K562 (cell line): ENCODE results near the gene OR5AU1. TPM values are rescaled to one million over a fixed set of nuclear protein-coding genes. Genes with fewer than 3 reads are reported as not detected.

Experiments used
- ATAC-seq: fragments of 200-7000 bp; cut with Tn5 transposase; 3 replicates; pipeline ENCODE4 v1.9.1; 2020; ENCODE audit warnings: moderate library complexity
- BruUV-seq: library from RNA; stranded (reverse); fragments of 400-500 nt; replicated peaks from 2 replicates; lab custom pipeline; 2021; lab: Mats Ljungman, UMichigan
- CTCF ChIA-PET: fragments of 300-600 bp; formaldehyde crosslinking; extraction: SDS; loops from one replicate; lab custom pipeline; 2021; ENCODE audit warnings: low intra/inter-chr PET ratio; lab: Yijun Ruan, JAX
- POLR2A ChIA-PET: fragments of 300-600, 350-650 bp; sonication (Branson Sonifier 250); formaldehyde crosslinking; extraction: SDS; loops from one replicate; lab custom pipeline; 2021; ENCODE audit warnings: antibody characterized with exemption, inconsistent platforms; lab: Yijun Ruan, JAX
- DNase-seq, 4 experiments: peaks; one replicate each; pipeline versions ENCODE4 v3.0.0 to v3.0.0-alpha.2; 2011 to 2018; ENCODE audit warnings: low spot score in 3 of 4, mixed read lengths in 3 of 4; ENCODE audit errors: extremely low read depth in 1 of 4
- FAIRE-seq: peaks from 2 replicates; lab custom pipeline; 2011; peaks lifted over from hg19 to GRCh38; lab: Jason Lieb, UNC
- H2AFZ ChIP-seq: 2 replicates; pipeline ENCODE4 v1.6.0; 2011; ENCODE audit warnings: low read depth, low read length, control low read depth, inconsistent platforms
- H3K27ac ChIP-seq: fragments of 200-600 bp; 3 replicates; pipeline ENCODE4 v1.8.0; 2011; ENCODE audit warnings: low read depth, mild to moderate bottlenecking, control low read depth, inconsistent platforms, low read length, moderate library complexity, mixed read lengths; ENCODE audit errors: extremely low read depth
- H3K27me3 ChIP-seq, 2 experiments: fragments of 300-600 bp in 1 of 2; 2 replicates in 1 of 2; 3 replicates in 1 of 2; pipeline versions ENCODE4 v1.6.0 to v1.8.0; 2011; ENCODE audit warnings: inconsistent platforms in 2 of 2, low read length in 2 of 2, mild to moderate bottlenecking in 1 of 2, mixed read lengths in 1 of 2, moderate library complexity in 1 of 2; ENCODE audit not compliant: control insufficient read depth in 2 of 2, insufficient read depth in 2 of 2
- H3K36me3 ChIP-seq: fragments of 300-600 bp; 3 replicates; pipeline ENCODE4 v1.8.0; 2011; ENCODE audit warnings: mild to moderate bottlenecking, low read length, inconsistent platforms; ENCODE audit not compliant: control insufficient read depth, insufficient read depth
- H3K4me1 ChIP-seq, 2 experiments: fragments of 200-600 bp in 1 of 2; replicated peaks in 1 of 2; 2 replicates in 1 of 2; 3 replicates in 1 of 2; pipeline versions ENCODE4 v1.5.1 to v1.8.0; 2011; ENCODE audit warnings: inconsistent platforms in 2 of 2, low read length in 2 of 2, mild to moderate bottlenecking in 1 of 2, mixed read lengths in 1 of 2, moderate library complexity in 1 of 2; ENCODE audit not compliant: control insufficient read depth in 2 of 2, insufficient read depth in 2 of 2
- H3K4me2 ChIP-seq: 2 replicates; pipeline ENCODE4 v1.6.1; 2011; ENCODE audit warnings: low read length, control low read depth, inconsistent platforms, mixed read lengths; ENCODE audit not compliant: insufficient read depth
- H3K4me3 ChIP-seq: fragments of 200-600 bp; sonication (generic), shearing (Covaris generic); 2 replicates; pipeline ENCODE4 v1.5.1; 2016; ENCODE audit warnings: control low read depth, inconsistent platforms
- H3K79me2 ChIP-seq: fragments of 200-600 bp; 3 replicates; pipeline ENCODE4 v1.8.0; 2011; ENCODE audit warnings: low read length, inconsistent platforms; ENCODE audit not compliant: control insufficient read depth, insufficient read depth
- H3K9ac ChIP-seq, 2 experiments: 2 replicates each; pipeline versions ENCODE4 v1.6.0 to v1.6.1; 2011; ENCODE audit warnings: low read depth in 2 of 2, low read length in 2 of 2, control low read depth in 1 of 2, inconsistent platforms in 1 of 2, mild to moderate bottlenecking in 1 of 2, mixed read lengths in 1 of 2; ENCODE audit not compliant: insufficient read depth in 1 of 2
- H3K9me1 ChIP-seq: one replicate; pipeline ENCODE4 v1.6.0; 2011; ENCODE audit warnings: inconsistent platforms, mild to moderate bottlenecking, low read length, moderate library complexity; ENCODE audit not compliant: control insufficient read depth, insufficient read depth
- H3K9me3 ChIP-seq: replicated peaks from 2 replicates; pipeline ENCODE4 v1.5.1; 2011; ENCODE audit warnings: low read depth, low read length, inconsistent platforms; ENCODE audit not compliant: control insufficient read depth, insufficient read depth
- H4K20me1 ChIP-seq: replicated peaks from 2 replicates; pipeline ENCODE4 v1.6.1; 2011; ENCODE audit warnings: low read length, inconsistent platforms, mixed read lengths; ENCODE audit not compliant: control insufficient read depth, insufficient read depth
- C11orf30 ChIP-seq: fragments of 450-650 bp; IDR thresholded peaks from 2 replicates; pipeline ENCODE4 v1.6.1; 2016; ENCODE audit warnings: low read depth, mild to moderate bottlenecking
- CSDE1 ChIP-seq, 2 experiments: fragments of 450-650 bp; IDR thresholded peaks; 2 replicates each; pipeline ENCODE4 v1.6.1; 2016; ENCODE audit warnings: mild to moderate bottlenecking in 1 of 2
- FOSL1 ChIP-seq: fragments of 200-800 bp; sonication (Bioruptor generic); conservative IDR thresholded peaks from 2 replicates; pipeline ENCODE4 v1.6.1; 2016; ENCODE audit warnings: missing genetic modification characterization, missing compliant biosample characterization
- JUND ChIP-seq, 2 experiments: IDR thresholded peaks; 2 replicates in 1 of 2; 3 replicates in 1 of 2; pipeline ENCODE4 v1.6.1; 2011; ENCODE audit warnings: borderline replicate concordance in 2 of 2, low read depth in 2 of 2, low read length in 2 of 2, improper control_type of control experiment in 1 of 2, missing biosample characterization in 1 of 2, missing genetic modification characterization in 1 of 2, missing genetic modification reagents in 1 of 2
- MAFF ChIP-seq: IDR thresholded peaks from 2 replicates; pipeline ENCODE4 v1.6.1; 2012; ENCODE audit warnings: low read length, improper control_type of control experiment
- MAFG ChIP-seq: fragments of 450-650 bp; conservative IDR thresholded peaks from 2 replicates; pipeline ENCODE4 v1.6.1; 2016; ENCODE audit warnings: missing genetic modification characterization, missing compliant biosample characterization
- MAFK ChIP-seq: IDR thresholded peaks from 2 replicates; pipeline ENCODE4 v1.6.1; 2011; ENCODE audit warnings: low read length, improper control_type of control experiment
- MEIS2 ChIP-seq: fragments of 450-650 bp; IDR thresholded peaks from 2 replicates; pipeline ENCODE4 v1.6.1; 2014; ENCODE audit warnings: mild to moderate bottlenecking; ENCODE audit not compliant: partially characterized antibody
- NFE2 ChIP-seq: IDR thresholded peaks from 2 replicates; pipeline ENCODE4 v1.6.1; 2014; ENCODE audit warnings: antibody characterized with exemption, low read depth
- TAF15 ChIP-seq: fragments of 200-400 bp; formaldehyde crosslinking; IDR thresholded peaks from 2 replicates; pipeline ENCODE4 v1.6.1; 2017; ENCODE audit warnings: mild to moderate bottlenecking, low read depth, low read length, moderate library complexity
- ZKSCAN1 ChIP-seq: fragments of 150-350 bp; IDR thresholded peaks from 2 replicates; pipeline ENCODE4 v1.6.1; 2016; ENCODE audit warnings: low read depth, low read length
- ZNF316 ChIP-seq: fragments of 450-650 bp; IDR thresholded peaks from 2 replicates; pipeline ENCODE4 v1.6.1; 2016
- WGBS: fragments of 100-300 bp; shearing (Covaris generic); methylation state at CpG from one replicate; pipeline ENCODE4 v1.1.6; 2016; ENCODE audit warnings: low coverage, mixed read lengths; ENCODE audit not compliant: insufficient coverage; ENCODE audit errors: missing lambda C conversion rate; 5-methylcytosine and 5-hydroxymethylcytosine counted together
- in situ Hi-C: fragments of 300-500 bp; cut with MboI; formaldehyde crosslinking; loops from 4 replicates; pipeline ENCODE4 v1.15.0; 2018; ENCODE audit warnings: inconsistent platforms, mixed read lengths
- intact Hi-C: fragments of 100-400 bp; cut with micrococcal nuclease; formaldehyde crosslinking; loops from 2 replicates; pipeline ENCODE4 v1.14.2; 2022
- polyA plus RNA-seq, 8 experiments: library from polyadenylated mRNA; depleted of rRNA in 4 of 8; stranded (reverse) in 5 of 8; unstranded in 3 of 8; fragments of >200 nt; fragmentation: Nextera tagmentation in 2 of 8; fragmentation: Illumina TruSeq in 1 of 8; extraction: Ambion mirVana in 2 of 8; extraction: Trizol in 1 of 8; gene quantifications; 2 replicates each; pipeline versions ENCODE4 v1.2.1 to v1.2.3, GENCODE V29; 2011 to 2014; ENCODE audit warnings: inconsistent platforms in 1 of 8, missing spikeins in 1 of 8
- total RNA-seq, 7 experiments: library from RNA; depleted of rRNA in 6 of 7; stranded (reverse); fragments of >200 nt in 6 of 7; fragmentation: Illumina TruSeq in 2 of 7; extraction: Trizol in 2 of 7; gene quantifications; 2 replicates each; pipeline versions ENCODE4 v1.2.1 to v1.2.3, GENCODE V29; 2011 to 2021; ENCODE audit warnings: low replicate concordance in 1 of 7
- TF ChIP-seq, protein P1 (sequence below): fragments of 250-450 bp; sonication (Bioruptor Pico); IDR thresholded peaks from 2 replicates; pipeline ENCODE4 v1.8.0; 2022; ENCODE audit warnings: inconsistent platforms
- TF ChIP-seq, protein P2 (sequence below), 2 experiments: IDR thresholded peaks in 1 of 2; conservative IDR thresholded peaks in 1 of 2; 2 replicates each; pipeline ENCODE4 v1.6.1; 2016; ENCODE audit warnings: low read depth in 2 of 2, mild to moderate bottlenecking in 1 of 2, missing compliant biosample characterization in 1 of 2, missing genetic modification characterization in 1 of 2, moderate library complexity in 1 of 2
- TF ChIP-seq, protein P3 (sequence below): fragments of 450-650 bp; IDR thresholded peaks from 2 replicates; pipeline ENCODE4 v1.6.1; 2016

Gene OR5AU1
- total and polyA plus RNA-seq, 9 of the 15 experiments (the other 6 are each of a cell fraction or from before 2014, with no cell fraction given): not detected

DNA sequence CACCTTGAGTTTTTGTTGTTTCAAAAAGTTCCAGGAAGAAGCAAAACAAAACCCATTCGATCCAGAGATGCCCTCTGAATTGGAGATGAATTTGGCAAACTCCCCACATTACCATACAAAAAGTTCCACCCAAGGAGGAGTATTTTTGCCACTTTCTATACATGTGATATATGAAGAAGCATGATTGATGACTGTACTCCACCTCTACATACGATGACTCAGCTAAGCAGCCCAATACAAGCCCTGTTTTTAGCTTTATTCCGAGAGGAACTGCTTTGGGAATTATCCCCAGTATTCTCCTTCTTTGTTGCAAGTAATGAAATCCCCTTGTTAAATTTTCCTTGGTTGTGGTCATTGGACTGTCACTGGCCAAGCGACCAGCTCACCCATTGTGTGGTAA, 43.6 kb downstream of the OR5AU1 start:
- intact Hi-C loops (no loop called here), in situ Hi-C loops (no loop called here)
- DNase-seq (no peak), FAIRE-seq (no peak), ATAC-seq (peak; percentile 22; the same call in 1 of the 3 replicates)
- Histone ChIP-seq H3K36me3 (no peaks in the 10 kb centered on the region), H3K27ac (no peak overlapping the region), H3K27me3 (no peaks in the 10 kb centered on the region), H3K4me3 (no peak overlapping the region), H3K9ac (no peak overlapping the region), H3K9me3 (no peaks in the 10 kb centered on the region), H3K9me1 (no peaks in the 10 kb centered on the region), H2AFZ (peak overlapping the region; percentile 57), H4K20me1 (no peaks in the 10 kb centered on the region), H3K4me2 (no peak overlapping the region), H3K4me1 (peaks cover 6 to 22% of the 10 kb centered on the region in 2 experiments; a peak in 4 of 5 replicates), H3K79me2 (no peaks in the 10 kb centered on the region)
- CTCF ChIA-PET: no interaction called here
- WGBS: 29% methylated on average over 4 of the region's 4 CpGs
- POLR2A ChIA-PET: no interaction called here
- BruUV-seq: no TSS peak
- TF ChIP-seq, protein P1, sequence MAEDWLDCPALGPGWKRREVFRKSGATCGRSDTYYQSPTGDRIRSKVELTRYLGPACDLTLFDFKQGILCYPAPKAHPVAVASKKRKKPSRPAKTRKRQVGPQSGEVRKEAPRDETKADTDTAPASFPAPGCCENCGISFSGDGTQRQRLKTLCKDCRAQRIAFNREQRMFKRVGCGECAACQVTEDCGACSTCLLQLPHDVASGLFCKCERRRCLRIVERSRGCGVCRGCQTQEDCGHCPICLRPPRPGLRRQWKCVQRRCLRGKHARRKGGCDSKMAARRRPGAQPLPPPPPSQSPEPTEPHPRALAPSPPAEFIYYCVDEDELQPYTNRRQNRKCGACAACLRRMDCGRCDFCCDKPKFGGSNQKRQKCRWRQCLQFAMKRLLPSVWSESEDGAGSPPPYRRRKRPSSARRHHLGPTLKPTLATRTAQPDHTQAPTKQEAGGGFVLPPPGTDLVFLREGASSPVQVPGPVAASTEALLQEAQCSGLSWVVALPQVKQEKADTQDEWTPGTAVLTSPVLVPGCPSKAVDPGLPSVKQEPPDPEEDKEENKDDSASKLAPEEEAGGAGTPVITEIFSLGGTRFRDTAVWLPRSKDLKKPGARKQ (CRISPR knock-in tag): no peak
- TF ChIP-seq MAFF: 0 out of 2 replicates have a peak, but pooled peaks have one; percentile 44
- TF ChIP-seq ZKSCAN1: no peak
- TF ChIP-seq FOSL1: peak; percentile 42
- peak; percentile 37; the same call in 1 of the 2 replicates for TF ChIP-seq JUND (IDR thresholded peaks at IDR 0.05; ENCODE audit: borderline replicate concordance, low read depth, low read length)
- TF ChIP-seq JUND (tag; IDR thresholded peaks at IDR 0.05; ENCODE audit: borderline replicate concordance, low read depth, low read length): 0 out of 3 replicates have a peak, but pooled peaks have one; percentile 32
- peak; percentile 75 for TF ChIP-seq C11orf30
- TF ChIP-seq, protein P2, sequence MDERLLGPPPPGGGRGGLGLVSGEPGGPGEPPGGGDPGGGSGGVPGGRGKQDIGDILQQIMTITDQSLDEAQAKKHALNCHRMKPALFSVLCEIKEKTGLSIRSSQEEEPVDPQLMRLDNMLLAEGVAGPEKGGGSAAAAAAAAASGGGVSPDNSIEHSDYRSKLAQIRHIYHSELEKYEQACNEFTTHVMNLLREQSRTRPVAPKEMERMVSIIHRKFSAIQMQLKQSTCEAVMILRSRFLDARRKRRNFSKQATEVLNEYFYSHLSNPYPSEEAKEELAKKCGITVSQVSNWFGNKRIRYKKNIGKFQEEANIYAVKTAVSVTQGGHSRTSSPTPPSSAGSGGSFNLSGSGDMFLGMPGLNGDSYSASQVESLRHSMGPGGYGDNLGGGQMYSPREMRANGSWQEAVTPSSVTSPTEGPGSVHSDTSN (CRISPR knock-in tag; IDR thresholded peaks at IDR 0.05; ENCODE audit: low read depth): no peak
- TF ChIP-seq, protein P2 (tag; conservative IDR thresholded peaks at IDR 0.05; ENCODE audit: low read depth): peak; percentile 82
- TF ChIP-seq, protein P3, sequence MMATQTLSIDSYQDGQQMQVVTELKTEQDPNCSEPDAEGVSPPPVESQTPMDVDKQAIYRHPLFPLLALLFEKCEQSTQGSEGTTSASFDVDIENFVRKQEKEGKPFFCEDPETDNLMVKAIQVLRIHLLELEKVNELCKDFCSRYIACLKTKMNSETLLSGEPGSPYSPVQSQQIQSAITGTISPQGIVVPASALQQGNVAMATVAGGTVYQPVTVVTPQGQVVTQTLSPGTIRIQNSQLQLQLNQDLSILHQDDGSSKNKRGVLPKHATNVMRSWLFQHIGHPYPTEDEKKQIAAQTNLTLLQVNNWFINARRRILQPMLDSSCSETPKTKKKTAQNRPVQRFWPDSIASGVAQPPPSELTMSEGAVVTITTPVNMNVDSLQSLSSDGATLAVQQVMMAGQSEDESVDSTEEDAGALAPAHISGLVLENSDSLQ: peak; percentile 39; the same call in 1 of the 2 replicates
- peak; percentile 80 for TF ChIP-seq ZNF316
- TF ChIP-seq MAFK: peak; percentile 52
- TF ChIP-seq NFE2: peak; percentile 72
- TF ChIP-seq TAF15: no peak
- TF ChIP-seq CSDE1 (IDR thresholded peaks at IDR 0.05): no peak
- TF ChIP-seq MEIS2: peak; percentile 69
- TF ChIP-seq MAFG: peak; percentile 61
